ENCODE measurements around the gene DNM3. TPM values are rescaled to one million over a fixed set of nuclear protein-coding genes. Genes with fewer than 3 reads are reported as not detected.

The DNM3 gene
- total and polyA plus RNA-seq, 10 of the 15 experiments (the other 5 are each of a cell fraction or from before 2014, with no cell fraction given) = 0.03 to 1.5 (median 0.08) TPM; not detected in 3

DNA sequence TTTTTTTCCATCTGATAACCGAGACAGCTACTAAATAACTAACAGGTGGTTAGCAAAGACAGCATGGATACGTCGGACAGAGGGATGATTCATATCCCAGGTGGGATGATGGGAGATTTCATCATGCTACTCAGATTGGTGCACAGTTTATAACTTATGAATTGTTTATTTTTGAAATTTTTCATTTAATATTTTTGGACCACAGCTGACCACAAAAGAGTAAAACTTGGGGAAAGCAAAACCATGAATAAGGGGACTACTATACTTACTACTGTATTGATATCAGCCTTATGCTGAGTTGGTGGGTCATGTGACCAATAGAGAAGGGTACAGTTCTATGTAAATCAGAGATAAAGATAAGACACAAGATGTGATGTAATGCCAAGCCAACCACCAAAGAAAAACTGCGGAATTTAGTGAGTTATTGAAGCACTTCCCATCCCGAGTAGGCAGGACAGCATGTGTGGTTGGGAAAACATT, 331.1 kb downstream of the DNM3 start:
- H3K4me3 ChIP-seq = no peak overlapping the region
- no peak overlapping the region for H3K27ac ChIP-seq (ENCODE audit: control insufficient read depth, insufficient read depth)
- no peaks in the 10 kb centered on the region for H3K4me1 ChIP-seq (ENCODE audit: control insufficient read depth, insufficient read depth, low read length)
- H3K79me2 ChIP-seq (ENCODE audit: control insufficient read depth, insufficient read depth, low read length) = no peaks in the 10 kb centered on the region
- CTCF ChIA-PET = no interaction called here
- DNase-seq (ENCODE audit: low read depth, low spot score) (no peak), FAIRE-seq (no peak), ATAC-seq (no peak)
- no peaks in the 10 kb centered on the region for H4K20me1 ChIP-seq (ENCODE audit: control insufficient read depth, insufficient read depth)
- SMC1A ChIA-PET (ENCODE audit: uncharacterized antibody, unreplicated experiment) = interaction anchor here (0.7 to 1.5 kb wide), 4 partner anchors 33 to 212 kb away, joined by 3 to 4 read pairs (median 3); no protein-coding TSS in a partner anchor
- in situ Hi-C loops (cut with MboI) (no loop called here), intact Hi-C loops (cut with micrococcal nuclease; ENCODE audit: unreplicated experiment) (no loop called here)
- H3K36me3 ChIP-seq (ENCODE audit: control insufficient read depth in 2 of 2, insufficient read depth in 2 of 2, low read length in 1 of 2) = no peaks in the 10 kb centered on the region
- BruUV-seq (replicated peaks) = no TSS peak
- H3K9ac ChIP-seq (ENCODE audit: control insufficient read depth, insufficient read depth, low read length) = no peak overlapping the region
- no peak overlapping the region for H2AFZ ChIP-seq (ENCODE audit: control insufficient read depth, low read depth, low read length)
- no peaks in the 10 kb centered on the region for H3K9me3 ChIP-seq (replicated peaks; ENCODE audit: control insufficient read depth, insufficient read depth, low read length)
- 48% methylated on average over 5 of the region's 5 CpGs for WGBS (ENCODE audit: insufficient coverage, insufficient replicate concordance, low lambda C conversion rate, missing lambda C conversion rate)
- H3K27me3 ChIP-seq (replicated peaks in 1 of 2; ENCODE audit: control insufficient read depth in 2 of 2, insufficient read depth in 2 of 2, low read length in 1 of 2) = no peaks in the 10 kb centered on the region; a peak in 1 of 4 replicates
- no peak overlapping the region for H3K4me2 ChIP-seq (ENCODE audit: control insufficient read depth, insufficient read depth)
- POLR2A ChIA-PET = no interaction called here
- RAD21 ChIA-PET (ENCODE audit: unreplicated experiment) = interaction anchor here (2.0 kb wide), 1 partner anchor 8 kb away, joined by 5 read pairs; no protein-coding TSS in a partner anchor
- TF ChIP-seq POLR2A (IDR thresholded peaks at IDR 0.05; ENCODE audit: low read depth, low read length) (no peak), SUPT20H (IDR thresholded peaks at IDR 0.05; ENCODE audit: borderline replicate concordance, control insufficient read depth, low read depth, low read length) (no peak), BRCA1 (IDR thresholded peaks at IDR 0.05; ENCODE audit: low read depth, low read length) (no peak), SP1 (IDR thresholded peaks at IDR 0.05; ENCODE audit: low read depth, low read length) (no peak), CBX3 (IDR thresholded peaks at IDR 0.05; ENCODE audit: borderline replicate concordance, low read depth) (no peak), POLR2AphosphoS2 (IDR thresholded peaks at IDR 0.05; ENCODE audit: low read depth, low read length) (no peak), FOXM1 (IDR thresholded peaks at IDR 0.05; ENCODE audit: low read depth, low read length) (no peak), IKZF1 (conservative IDR thresholded peaks at IDR 0.05) (no peak)
- TF ChIP-seq, protein P1, sequence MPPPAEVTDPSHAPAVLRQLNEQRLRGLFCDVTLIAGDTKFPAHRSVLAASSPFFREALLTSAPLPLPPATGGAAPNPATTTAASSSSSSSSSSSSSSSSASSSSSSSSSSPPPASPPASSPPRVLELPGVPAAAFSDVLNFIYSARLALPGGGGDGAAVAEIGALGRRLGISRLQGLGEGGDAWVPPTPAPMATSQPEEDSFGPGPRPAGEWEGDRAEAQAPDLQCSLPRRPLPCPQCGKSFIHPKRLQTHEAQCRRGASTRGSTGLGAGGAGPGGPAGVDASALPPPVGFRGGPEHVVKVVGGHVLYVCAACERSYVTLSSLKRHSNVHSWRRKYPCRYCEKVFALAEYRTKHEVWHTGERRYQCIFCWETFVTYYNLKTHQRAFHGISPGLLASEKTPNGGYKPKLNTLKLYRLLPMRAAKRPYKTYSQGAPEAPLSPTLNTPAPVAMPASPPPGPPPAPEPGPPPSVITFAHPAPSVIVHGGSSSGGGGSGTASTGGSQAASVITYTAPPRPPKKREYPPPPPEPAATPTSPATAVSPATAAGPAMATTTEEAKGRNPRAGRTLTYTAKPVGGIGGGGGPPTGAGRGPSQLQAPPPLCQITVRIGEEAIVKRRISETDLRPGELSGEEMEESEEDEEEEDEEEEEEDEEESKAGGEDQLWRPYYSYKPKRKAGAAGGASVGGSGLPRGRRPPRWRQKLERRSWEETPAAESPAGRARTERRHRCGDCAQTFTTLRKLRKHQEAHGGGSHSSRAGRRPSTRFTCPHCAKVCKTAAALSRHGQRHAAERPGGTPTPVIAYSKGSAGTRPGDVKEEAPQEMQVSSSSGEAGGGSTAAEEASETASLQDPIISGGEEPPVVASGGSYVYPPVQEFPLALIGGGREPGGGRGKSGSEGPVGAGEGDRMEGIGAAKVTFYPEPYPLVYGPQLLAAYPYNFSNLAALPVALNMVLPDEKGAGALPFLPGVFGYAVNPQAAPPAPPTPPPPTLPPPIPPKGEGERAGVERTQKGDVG (CRISPR knock-in tag; IDR thresholded peaks at IDR 0.05) = no peak
- TF ChIP-seq, protein P2, sequence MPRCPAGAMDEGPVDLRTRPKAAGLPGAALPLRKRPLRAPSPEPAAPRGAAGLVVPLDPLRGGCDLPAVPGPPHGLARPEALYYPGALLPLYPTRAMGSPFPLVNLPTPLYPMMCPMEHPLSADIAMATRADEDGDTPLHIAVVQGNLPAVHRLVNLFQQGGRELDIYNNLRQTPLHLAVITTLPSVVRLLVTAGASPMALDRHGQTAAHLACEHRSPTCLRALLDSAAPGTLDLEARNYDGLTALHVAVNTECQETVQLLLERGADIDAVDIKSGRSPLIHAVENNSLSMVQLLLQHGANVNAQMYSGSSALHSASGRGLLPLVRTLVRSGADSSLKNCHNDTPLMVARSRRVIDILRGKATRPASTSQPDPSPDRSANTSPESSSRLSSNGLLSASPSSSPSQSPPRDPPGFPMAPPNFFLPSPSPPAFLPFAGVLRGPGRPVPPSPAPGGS (IDR thresholded peaks at IDR 0.05; ENCODE audit: borderline replicate concordance, insufficient read depth, low read depth, low read length, poor library complexity, severe bottlenecking) = no peak
- TF ChIP-seq, protein P3, sequence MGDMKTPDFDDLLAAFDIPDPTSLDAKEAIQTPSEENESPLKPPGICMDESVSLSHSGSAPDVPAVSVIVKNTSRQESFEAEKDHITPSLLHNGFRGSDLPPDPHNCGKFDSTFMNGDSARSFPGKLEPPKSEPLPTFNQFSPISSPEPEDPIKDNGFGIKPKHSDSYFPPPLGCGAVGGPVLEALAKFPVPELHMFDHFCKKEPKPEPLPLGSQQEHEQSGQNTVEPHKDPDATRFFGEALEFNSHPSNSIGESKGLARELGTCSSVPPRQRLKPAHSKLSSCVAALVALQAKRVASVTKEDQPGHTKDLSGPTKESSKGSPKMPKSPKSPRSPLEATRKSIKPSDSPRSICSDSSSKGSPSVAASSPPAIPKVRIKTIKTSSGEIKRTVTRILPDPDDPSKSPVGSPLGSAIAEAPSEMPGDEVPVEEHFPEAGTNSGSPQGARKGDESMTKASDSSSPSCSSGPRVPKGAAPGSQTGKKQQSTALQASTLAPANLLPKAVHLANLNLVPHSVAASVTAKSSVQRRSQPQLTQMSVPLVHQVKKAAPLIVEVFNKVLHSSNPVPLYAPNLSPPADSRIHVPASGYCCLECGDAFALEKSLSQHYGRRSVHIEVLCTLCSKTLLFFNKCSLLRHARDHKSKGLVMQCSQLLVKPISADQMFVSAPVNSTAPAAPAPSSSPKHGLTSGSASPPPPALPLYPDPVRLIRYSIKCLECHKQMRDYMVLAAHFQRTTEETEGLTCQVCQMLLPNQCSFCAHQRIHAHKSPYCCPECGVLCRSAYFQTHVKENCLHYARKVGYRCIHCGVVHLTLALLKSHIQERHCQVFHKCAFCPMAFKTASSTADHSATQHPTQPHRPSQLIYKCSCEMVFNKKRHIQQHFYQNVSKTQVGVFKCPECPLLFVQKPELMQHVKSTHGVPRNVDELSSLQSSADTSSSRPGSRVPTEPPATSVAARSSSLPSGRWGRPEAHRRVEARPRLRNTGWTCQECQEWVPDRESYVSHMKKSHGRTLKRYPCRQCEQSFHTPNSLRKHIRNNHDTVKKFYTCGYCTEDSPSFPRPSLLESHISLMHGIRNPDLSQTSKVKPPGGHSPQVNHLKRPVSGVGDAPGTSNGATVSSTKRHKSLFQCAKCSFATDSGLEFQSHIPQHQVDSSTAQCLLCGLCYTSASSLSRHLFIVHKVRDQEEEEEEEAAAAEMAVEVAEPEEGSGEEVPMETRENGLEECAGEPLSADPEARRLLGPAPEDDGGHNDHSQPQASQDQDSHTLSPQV (IDR thresholded peaks at IDR 0.05) = no peak

All from GM12878 (cell line).